Measurements from ENCODE around the gene MCCC1.
A peak's percentile ranks its signal among the peaks of the same experiment; 100 is the strongest.

Gene MCCC1

DNA sequence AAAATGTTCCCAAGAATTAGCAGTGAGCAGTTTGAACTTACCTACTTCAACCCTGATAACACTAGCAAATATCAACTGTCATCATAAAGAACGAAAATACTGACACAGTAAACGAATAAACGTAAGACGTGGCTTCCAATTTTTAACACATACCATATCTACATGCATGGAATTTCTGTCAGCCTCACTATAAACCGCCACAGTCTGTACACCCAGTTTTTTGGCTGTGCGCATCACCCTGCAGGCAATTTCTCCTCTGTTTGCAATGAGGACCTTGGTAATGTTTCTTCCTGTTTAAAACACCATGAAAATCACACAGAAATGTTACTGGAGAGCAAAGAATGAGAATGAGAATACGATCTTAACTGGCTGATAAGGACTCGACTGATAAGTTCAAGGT lies 7.0 kb downstream of the MCCC1 start:
- no peaks in the 10 kb centered on the region for H3K9me3 ChIP-seq (replicated peaks; ENCODE audit: insufficient read depth, low read length)
- peaks cover 17% of the 10 kb centered on the region for H3K79me2 ChIP-seq (ENCODE audit: low read length)
- no peaks in the 10 kb centered on the region for H3F3A ChIP-seq (ENCODE audit: insufficient read depth, low read length)
- DNase-seq, result no peak
- no peak overlapping the region for H3K27ac ChIP-seq (ENCODE audit: low read length)
- no peaks in the 10 kb centered on the region for H3K4me1 ChIP-seq (ENCODE audit: low read length)
- no peaks in the 10 kb centered on the region for H3K27me3 ChIP-seq (replicated peaks; ENCODE audit: insufficient read depth, low read length)
- no peak overlapping the region for H3K4me2 ChIP-seq (ENCODE audit: low read depth, low read length)
- H4K20me1 ChIP-seq (ENCODE audit: insufficient read depth, low read length), result no peaks in the 10 kb centered on the region
- H3K36me3 ChIP-seq (replicated peaks; ENCODE audit: insufficient read depth, low read length), result no peaks in the 10 kb centered on the region
- no peak overlapping the region for H3K4me3 ChIP-seq (ENCODE audit: low read length)
- no peaks in the 10 kb centered on the region for H3K9me2 ChIP-seq (replicated peaks; ENCODE audit: insufficient read depth, low read length)
- no peak overlapping the region for H2AFZ ChIP-seq (ENCODE audit: low read length)
- TF ChIP-seq EZH2 (optimal IDR thresholded peaks at IDR 0.05; ENCODE audit: low read depth, low read length) (no peak), EZH2phosphoT487 (IDR thresholded peaks at IDR 0.05; ENCODE audit: low read length) (no peak)
- TF ChIP-seq, protein P1, sequence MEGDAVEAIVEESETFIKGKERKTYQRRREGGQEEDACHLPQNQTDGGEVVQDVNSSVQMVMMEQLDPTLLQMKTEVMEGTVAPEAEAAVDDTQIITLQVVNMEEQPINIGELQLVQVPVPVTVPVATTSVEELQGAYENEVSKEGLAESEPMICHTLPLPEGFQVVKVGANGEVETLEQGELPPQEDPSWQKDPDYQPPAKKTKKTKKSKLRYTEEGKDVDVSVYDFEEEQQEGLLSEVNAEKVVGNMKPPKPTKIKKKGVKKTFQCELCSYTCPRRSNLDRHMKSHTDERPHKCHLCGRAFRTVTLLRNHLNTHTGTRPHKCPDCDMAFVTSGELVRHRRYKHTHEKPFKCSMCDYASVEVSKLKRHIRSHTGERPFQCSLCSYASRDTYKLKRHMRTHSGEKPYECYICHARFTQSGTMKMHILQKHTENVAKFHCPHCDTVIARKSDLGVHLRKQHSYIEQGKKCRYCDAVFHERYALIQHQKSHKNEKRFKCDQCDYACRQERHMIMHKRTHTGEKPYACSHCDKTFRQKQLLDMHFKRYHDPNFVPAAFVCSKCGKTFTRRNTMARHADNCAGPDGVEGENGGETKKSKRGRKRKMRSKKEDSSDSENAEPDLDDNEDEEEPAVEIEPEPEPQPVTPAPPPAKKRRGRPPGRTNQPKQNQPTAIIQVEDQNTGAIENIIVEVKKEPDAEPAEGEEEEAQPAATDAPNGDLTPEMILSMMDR (IDR thresholded peaks at IDR 0.05; ENCODE audit: low read length), result no peak
- H3K9ac ChIP-seq (ENCODE audit: low read length), result no peak overlapping the region

DNA sequence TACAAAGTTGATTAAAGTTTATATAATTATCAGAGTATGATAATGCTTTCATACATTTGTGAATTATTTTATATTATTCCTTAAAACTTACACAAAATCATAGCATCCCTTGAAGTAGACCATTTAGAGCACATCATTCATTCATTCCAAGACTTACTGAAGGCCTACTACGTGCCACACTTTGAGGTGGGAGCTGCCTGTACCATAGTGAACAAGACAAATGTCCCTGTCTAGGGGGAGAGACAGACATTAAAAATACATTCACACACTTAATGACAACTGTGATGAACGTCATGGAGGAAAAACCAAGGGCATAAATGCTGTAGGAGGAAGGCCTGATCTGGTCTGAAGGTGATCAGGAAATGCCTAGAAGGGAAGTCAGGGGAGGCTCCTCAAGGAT lies 12.1 kb downstream of the MCCC1 start:
- Histone ChIP-seq H3K9ac (ENCODE audit: low read length) (no peak overlapping the region), H3K9me3 (replicated peaks; ENCODE audit: insufficient read depth, low read length) (no peaks in the 10 kb centered on the region), H3K4me2 (ENCODE audit: low read depth, low read length) (no peak overlapping the region), H3K27me3 (replicated peaks; ENCODE audit: insufficient read depth, low read length) (no peaks in the 10 kb centered on the region), H3K4me1 (ENCODE audit: low read length) (no peaks in the 10 kb centered on the region), H3K4me3 (ENCODE audit: low read length) (no peak overlapping the region), H3K79me2 (ENCODE audit: low read length) (no peaks in the 10 kb centered on the region; the same call in 1 of the 2 replicates), H3K27ac (ENCODE audit: low read length) (no peak overlapping the region), H2AFZ (ENCODE audit: low read length) (no peak overlapping the region), H3K9me2 (replicated peaks; ENCODE audit: insufficient read depth, low read length) (no peaks in the 10 kb centered on the region), H3K36me3 (replicated peaks; ENCODE audit: insufficient read depth, low read length) (no peaks in the 10 kb centered on the region; the same call in none of the 2 replicates), H3F3A (ENCODE audit: insufficient read depth, low read length) (no peaks in the 10 kb centered on the region), H4K20me1 (ENCODE audit: insufficient read depth, low read length) (no peaks in the 10 kb centered on the region)
- no peak for DNase-seq
- TF ChIP-seq EZH2 (optimal IDR thresholded peaks at IDR 0.05; ENCODE audit: low read depth, low read length) (no peak), EZH2phosphoT487 (IDR thresholded peaks at IDR 0.05; ENCODE audit: low read length) (no peak)
- TF ChIP-seq, protein P1 (IDR thresholded peaks at IDR 0.05; ENCODE audit: low read length), result no peak

DNA sequence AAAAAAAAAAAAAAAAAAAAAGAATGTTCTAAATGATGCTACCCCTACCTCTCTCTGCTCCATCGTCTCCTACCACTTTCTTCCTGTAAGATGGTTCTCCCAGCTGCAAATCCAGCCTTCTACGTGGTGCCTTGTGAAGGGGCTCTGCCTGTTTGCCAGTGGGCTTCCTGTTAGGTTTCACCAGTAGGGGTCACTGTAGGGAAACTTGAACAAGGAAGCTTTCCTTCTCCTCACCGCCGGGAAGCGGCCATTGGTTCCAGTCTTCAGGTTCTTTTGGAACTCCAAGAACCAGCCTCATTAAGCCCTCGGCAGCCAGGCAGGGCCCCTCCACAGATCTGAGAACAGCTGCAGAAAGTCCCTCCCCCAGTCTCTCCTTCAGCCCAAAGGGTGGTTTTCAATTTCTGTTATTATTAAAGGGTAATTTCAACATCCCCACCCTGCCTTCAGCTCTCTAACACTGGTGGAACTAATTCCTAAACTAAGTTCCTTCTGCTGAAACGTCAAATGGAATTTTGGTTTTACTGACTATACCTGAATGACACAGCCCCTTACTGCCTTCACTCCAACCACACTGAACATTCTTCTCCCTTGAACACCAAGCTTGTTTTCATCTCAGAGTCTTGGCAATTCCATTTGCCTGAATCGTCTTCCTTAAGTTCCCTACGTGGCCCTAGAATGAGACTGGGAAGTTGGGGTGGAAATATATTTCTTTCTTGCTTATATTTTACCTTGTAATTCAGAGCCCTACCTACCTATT lies 13.5 kb downstream of the MCCC1 start:
- Histone ChIP-seq H3K9me3 (replicated peaks; ENCODE audit: insufficient read depth, low read length) (no peaks in the 10 kb centered on the region), H4K20me1 (ENCODE audit: insufficient read depth, low read length) (no peaks in the 10 kb centered on the region), H3K36me3 (replicated peaks; ENCODE audit: insufficient read depth, low read length) (peaks cover 2% of the 10 kb centered on the region), H3K4me2 (ENCODE audit: low read depth, low read length) (no peak overlapping the region), H3K27me3 (replicated peaks; ENCODE audit: insufficient read depth, low read length) (no peaks in the 10 kb centered on the region), H2AFZ (ENCODE audit: low read length) (no peak overlapping the region), H3K79me2 (ENCODE audit: low read length) (peaks cover 8% of the 10 kb centered on the region; the same call in 1 of the 2 replicates), H3K9ac (ENCODE audit: low read length) (no peak overlapping the region), H3K9me2 (replicated peaks; ENCODE audit: insufficient read depth, low read length) (no peaks in the 10 kb centered on the region), H3K4me1 (ENCODE audit: low read length) (no peaks in the 10 kb centered on the region), H3K27ac (ENCODE audit: low read length) (no peak overlapping the region), H3F3A (ENCODE audit: insufficient read depth, low read length) (no peaks in the 10 kb centered on the region), H3K4me3 (ENCODE audit: low read length) (no peak overlapping the region)
- DNase-seq, result no peak
- TF ChIP-seq, protein P1 (IDR thresholded peaks at IDR 0.05; ENCODE audit: low read length), result peak; percentile 65
- TF ChIP-seq EZH2phosphoT487 (IDR thresholded peaks at IDR 0.05; ENCODE audit: low read length) (no peak), EZH2 (optimal IDR thresholded peaks at IDR 0.05; ENCODE audit: low read depth, low read length) (no peak)

Data from MM.1S (cell line).